OCI-LY3 (cell line): ENCODE data around the gene TLE4.

Experiments used
- EZH2phosphoT487 ChIP-seq: fragments of 200-600 bp; shearing (Covaris generic); IDR thresholded peaks from 2 replicates; pipeline ENCODE4 v1.6.1; 2018; ENCODE audit warnings: antibody characterized with exemption, mixed run types, low read depth
- TF ChIP-seq, protein P1 (sequence below): fragments of 200-600, 300-600 bp; sonication (generic); IDR thresholded peaks from 2 replicates; pipeline ENCODE4 v1.5.1; 2014; ENCODE audit warnings: antibody characterized with exemption, low read length, low read depth

DNA sequence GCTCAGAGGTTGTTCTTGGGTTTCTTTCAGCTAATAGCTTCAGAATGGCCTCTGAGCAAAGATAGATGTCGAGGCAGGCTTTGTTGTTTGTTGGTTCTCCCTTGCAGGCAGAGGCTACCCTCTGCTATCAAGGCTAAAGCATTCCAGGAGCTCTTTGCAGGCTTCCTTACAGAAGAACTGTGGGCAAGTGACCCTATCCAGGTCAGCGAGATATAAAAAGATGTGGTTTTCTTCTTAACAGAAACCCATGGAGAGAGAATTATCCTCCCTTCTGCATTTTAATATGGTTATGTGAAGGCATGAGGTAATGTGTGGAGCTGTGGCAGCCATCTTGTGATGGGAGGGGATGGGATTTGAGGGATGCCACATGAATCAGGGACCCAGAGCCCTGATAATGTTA, 67.0 kb downstream of the TLE4 start:
- TF ChIP-seq, protein P1, sequence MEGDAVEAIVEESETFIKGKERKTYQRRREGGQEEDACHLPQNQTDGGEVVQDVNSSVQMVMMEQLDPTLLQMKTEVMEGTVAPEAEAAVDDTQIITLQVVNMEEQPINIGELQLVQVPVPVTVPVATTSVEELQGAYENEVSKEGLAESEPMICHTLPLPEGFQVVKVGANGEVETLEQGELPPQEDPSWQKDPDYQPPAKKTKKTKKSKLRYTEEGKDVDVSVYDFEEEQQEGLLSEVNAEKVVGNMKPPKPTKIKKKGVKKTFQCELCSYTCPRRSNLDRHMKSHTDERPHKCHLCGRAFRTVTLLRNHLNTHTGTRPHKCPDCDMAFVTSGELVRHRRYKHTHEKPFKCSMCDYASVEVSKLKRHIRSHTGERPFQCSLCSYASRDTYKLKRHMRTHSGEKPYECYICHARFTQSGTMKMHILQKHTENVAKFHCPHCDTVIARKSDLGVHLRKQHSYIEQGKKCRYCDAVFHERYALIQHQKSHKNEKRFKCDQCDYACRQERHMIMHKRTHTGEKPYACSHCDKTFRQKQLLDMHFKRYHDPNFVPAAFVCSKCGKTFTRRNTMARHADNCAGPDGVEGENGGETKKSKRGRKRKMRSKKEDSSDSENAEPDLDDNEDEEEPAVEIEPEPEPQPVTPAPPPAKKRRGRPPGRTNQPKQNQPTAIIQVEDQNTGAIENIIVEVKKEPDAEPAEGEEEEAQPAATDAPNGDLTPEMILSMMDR: no peak
- TF ChIP-seq EZH2phosphoT487: no peak
